HepG2 (cell line): Measurements from ENCODE around the gene DPEP2NB. TPM values are rescaled to one million over a fixed set of nuclear protein-coding genes. Genes with fewer than 3 reads are reported as not detected.

Experiments used
- ADNP ChIP-seq: sonication (generic); formaldehyde crosslinking; IDR thresholded peaks from 2 replicates; pipeline ENCODE4 v1.4.0; 2020; ENCODE audit warnings: missing genetic modification reagents
- CREBL2 ChIP-seq: sonication (generic); formaldehyde crosslinking; IDR thresholded peaks from 2 replicates; pipeline ENCODE4 v1.8.1; 2023; ENCODE audit warnings: missing genetic modification reagents, mild to moderate bottlenecking, borderline replicate concordance
- EEA1 ChIP-seq: sonication (generic); formaldehyde crosslinking; IDR thresholded peaks from 2 replicates; pipeline ENCODE4 v1.5.1; 2020; ENCODE audit warnings: mild to moderate bottlenecking, missing genetic modification reagents, borderline replicate concordance
- FLYWCH1 ChIP-seq: sonication (generic); formaldehyde crosslinking; IDR thresholded peaks from 2 replicates; pipeline ENCODE4 v1.8.1; 2023; ENCODE audit warnings: mild to moderate bottlenecking, missing genetic modification reagents
- FOXC1 ChIP-seq: sonication (generic); formaldehyde crosslinking; IDR thresholded peaks from 2 replicates; pipeline ENCODE4 v1.8.0; 2022; ENCODE audit warnings: mild to moderate bottlenecking, missing genetic modification reagents, borderline replicate concordance
- ISX ChIP-seq: sonication (generic); formaldehyde crosslinking; conservative IDR thresholded peaks from 2 replicates; pipeline ENCODE4 v1.5.0; 2020; ENCODE audit warnings: missing genetic modification reagents
- RBFOX2 ChIP-seq: fragments of 200-400 bp; formaldehyde crosslinking; IDR thresholded peaks from 2 replicates; pipeline ENCODE4 v1.6.1; 2017; ENCODE audit warnings: low read depth, mild to moderate bottlenecking, low read length
- RNF2 ChIP-seq: fragments of 450-650 bp; conservative IDR thresholded peaks from 2 replicates; pipeline ENCODE4 v1.6.1; 2016; ENCODE audit warnings: low read depth
- SALL1 ChIP-seq: sonication (generic); formaldehyde crosslinking; IDR thresholded peaks from 2 replicates; pipeline ENCODE4 v1.8.0; 2022; ENCODE audit warnings: mild to moderate bottlenecking, missing genetic modification reagents
- SMC3 ChIP-seq: IDR thresholded peaks from 2 replicates; pipeline ENCODE4 v1.6.1; 2011; ENCODE audit warnings: low read length, improper control_type of control experiment
- ZBTB33 ChIP-seq: sonication (generic); formaldehyde crosslinking; IDR thresholded peaks from 2 replicates; pipeline ENCODE4 v1.4.0; 2020; ENCODE audit warnings: missing genetic modification reagents
- ZFP41 ChIP-seq: sonication (generic); formaldehyde crosslinking; IDR thresholded peaks from 2 replicates; pipeline ENCODE4 v1.4.0; 2020; ENCODE audit warnings: mild to moderate bottlenecking, missing genetic modification reagents, borderline replicate concordance
- ZNF614 ChIP-seq: IDR thresholded peaks from 2 replicates; pipeline ENCODE4 v1.6.1; 2018; ENCODE audit warnings: missing biosample characterization, missing genetic modification reagents, inconsistent platforms, borderline replicate concordance
- ZNF616 ChIP-seq: sonication (generic); formaldehyde crosslinking; IDR thresholded peaks from 2 replicates; pipeline ENCODE4 v1.5.0; 2020; ENCODE audit warnings: low read depth, mild to moderate bottlenecking, missing genetic modification reagents
- ZNF672 ChIP-seq: sonication (generic); formaldehyde crosslinking; IDR thresholded peaks from 2 replicates; pipeline ENCODE4 v1.8.1; 2022; ENCODE audit warnings: missing genetic modification reagents
- ZSCAN5A ChIP-seq: sonication (generic); formaldehyde crosslinking; IDR thresholded peaks from 2 replicates; pipeline ENCODE4 v1.8.0; 2022; ENCODE audit warnings: mild to moderate bottlenecking, missing genetic modification reagents, borderline replicate concordance
- polyA plus RNA-seq, 8 experiments: library from polyadenylated mRNA; depleted of rRNA in 3 of 8; stranded (reverse) in 7 of 8; unstranded in 1 of 8; fragments of >200 nt; fragmentation: Illumina TruSeq in 4 of 8; extraction: Trizol in 4 of 8; gene quantifications; 2 replicates each; pipeline versions ENCODE4 v1.2.1 to v1.2.3, GENCODE V29; 2011 to 2016; ENCODE audit warnings: low read depth in 4 of 8, missing spikeins in 1 of 8, mixed read lengths in 1 of 8; ENCODE audit not compliant: insufficient read depth in 1 of 8
- total RNA-seq, 5 experiments: library from RNA; depleted of rRNA; stranded (reverse); fragments of >200 nt; fragmentation: Illumina TruSeq; extraction: Trizol; gene quantifications; 2 replicates each; pipeline ENCODE4 v1.2.3, GENCODE V29; 2016; ENCODE audit warnings: low read depth in 1 of 5
- TF ChIP-seq, protein P1 (sequence below): sonication (generic); formaldehyde crosslinking; IDR thresholded peaks from 2 replicates; pipeline ENCODE4 v1.9.0; 2021; ENCODE audit warnings: missing genetic modification reagents, mild to moderate bottlenecking, borderline replicate concordance
- TF ChIP-seq, protein P2 (sequence below): sonication (generic); formaldehyde crosslinking; IDR thresholded peaks from 2 replicates; pipeline ENCODE4 v1.5.0; 2020; ENCODE audit warnings: missing genetic modification reagents
- TF ChIP-seq, protein P3 (sequence below): sonication (generic); formaldehyde crosslinking; IDR thresholded peaks from 2 replicates; pipeline ENCODE4 v1.5.1; 2020; ENCODE audit warnings: missing genetic modification reagents, mild to moderate bottlenecking, borderline replicate concordance

The DPEP2NB gene
- total and polyA plus RNA-seq, 2 of the 13 experiments (the other 11 are each of a cell fraction or from before 2014, with no cell fraction given) = not detected

DNA sequence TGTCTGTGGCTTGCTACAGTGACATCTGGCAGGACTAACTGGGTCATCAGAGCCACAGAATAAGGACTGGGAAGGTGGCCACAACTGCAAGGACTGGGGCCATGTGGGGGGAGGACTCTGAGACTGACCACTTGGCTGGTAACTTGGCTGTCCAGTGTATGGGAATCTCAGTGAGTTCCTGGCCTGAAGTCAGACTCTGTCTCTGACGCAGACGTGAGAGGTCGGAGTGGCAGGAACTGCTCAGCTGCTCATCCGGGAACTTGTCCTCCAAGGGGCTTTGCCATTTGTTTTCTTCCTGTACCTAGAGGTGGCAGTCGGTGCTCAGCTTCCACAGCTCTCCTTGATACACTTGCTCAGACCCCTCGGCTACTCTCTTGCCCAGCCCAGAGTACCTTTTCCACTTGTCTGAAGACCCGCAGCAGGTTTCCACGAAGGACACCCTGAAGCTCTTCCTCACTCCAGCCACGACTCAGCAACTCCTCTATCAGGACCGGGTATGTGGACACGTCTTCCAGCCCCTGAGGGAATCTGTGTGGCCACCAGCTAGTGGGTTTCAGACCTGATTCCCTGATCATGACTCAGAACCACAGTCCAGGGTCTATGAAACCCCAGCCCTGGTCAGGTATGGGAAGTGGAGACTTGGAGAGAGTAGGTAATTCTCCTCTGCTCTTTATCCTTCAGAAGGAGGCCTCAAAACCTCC, 28.1 kb downstream of the DPEP2NB start (continued):
- TF ChIP-seq RBFOX2 (no peak), ADNP (no peak), ZNF616 (no peak), ZSCAN5A (CRISPR knock-in tag) (no peak), CREBL2 (CRISPR knock-in tag) (no peak), SMC3 (no peak), FOXC1 (no peak), ZBTB33 (CRISPR knock-in tag) (no peak), SALL1 (CRISPR knock-in tag) (peak; percentile 26; the same call in 1 of the 2 replicates), ZFP41 (CRISPR knock-in tag) (no peak), ZNF614 (CRISPR knock-in tag) (no peak), ISX (CRISPR knock-in tag) (no peak), ZNF672 (no peak), EEA1 (peak; percentile 61; the same call in 1 of the 2 replicates), RNF2 (no peak), FLYWCH1 (CRISPR knock-in tag) (no peak)
- TF ChIP-seq, protein P1, sequence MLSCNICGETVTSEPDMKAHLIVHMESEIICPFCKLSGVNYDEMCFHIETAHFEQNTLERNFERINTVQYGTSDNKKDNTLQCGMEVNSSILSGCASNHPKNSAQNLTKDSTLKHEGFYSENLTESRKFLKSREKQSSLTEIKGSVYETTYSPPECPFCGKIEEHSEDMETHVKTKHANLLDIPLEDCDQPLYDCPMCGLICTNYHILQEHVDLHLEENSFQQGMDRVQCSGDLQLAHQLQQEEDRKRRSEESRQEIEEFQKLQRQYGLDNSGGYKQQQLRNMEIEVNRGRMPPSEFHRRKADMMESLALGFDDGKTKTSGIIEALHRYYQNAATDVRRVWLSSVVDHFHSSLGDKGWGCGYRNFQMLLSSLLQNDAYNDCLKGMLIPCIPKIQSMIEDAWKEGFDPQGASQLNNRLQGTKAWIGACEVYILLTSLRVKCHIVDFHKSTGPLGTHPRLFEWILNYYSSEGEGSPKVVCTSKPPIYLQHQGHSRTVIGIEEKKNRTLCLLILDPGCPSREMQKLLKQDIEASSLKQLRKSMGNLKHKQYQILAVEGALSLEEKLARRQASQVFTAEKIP = no peak
- TF ChIP-seq, protein P2, sequence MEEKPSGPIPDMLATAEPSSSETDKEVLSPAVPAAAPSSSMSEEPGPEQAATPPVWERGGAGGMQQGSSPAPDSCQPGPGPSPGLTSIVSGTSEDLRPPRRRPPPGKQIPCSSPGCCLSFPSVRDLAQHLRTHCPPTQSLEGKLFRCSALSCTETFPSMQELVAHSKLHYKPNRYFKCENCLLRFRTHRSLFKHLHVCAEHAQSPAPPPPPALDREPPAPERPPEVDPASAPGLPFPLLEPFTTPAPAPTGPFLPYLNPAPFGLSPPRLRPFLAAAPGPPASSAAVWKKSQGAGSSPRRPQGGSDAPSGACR (CRISPR knock-in tag) = no peak
- TF ChIP-seq, protein P3, sequence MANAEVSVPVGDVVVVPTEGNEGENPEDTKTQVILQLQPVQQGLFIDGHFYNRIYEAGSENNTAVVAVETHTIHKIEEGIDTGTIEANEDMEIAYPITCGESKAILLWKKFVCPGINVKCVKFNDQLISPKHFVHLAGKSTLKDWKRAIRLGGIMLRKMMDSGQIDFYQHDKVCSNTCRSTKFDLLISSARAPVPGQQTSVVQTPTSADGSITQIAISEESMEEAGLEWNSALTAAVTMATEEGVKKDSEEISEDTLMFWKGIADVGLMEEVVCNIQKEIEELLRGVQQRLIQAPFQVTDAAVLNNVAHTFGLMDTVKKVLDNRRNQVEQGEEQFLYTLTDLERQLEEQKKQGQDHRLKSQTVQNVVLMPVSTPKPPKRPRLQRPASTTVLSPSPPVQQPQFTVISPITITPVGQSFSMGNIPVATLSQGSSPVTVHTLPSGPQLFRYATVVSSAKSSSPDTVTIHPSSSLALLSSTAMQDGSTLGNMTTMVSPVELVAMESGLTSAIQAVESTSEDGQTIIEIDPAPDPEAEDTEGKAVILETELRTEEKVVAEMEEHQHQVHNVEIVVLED (CRISPR knock-in tag) = no peak
